Endodermal cell (in vitro differentiated cells): ENCODE measurements around the gene PRR13. TPM values are rescaled to one million over a fixed set of nuclear protein-coding genes. Genes with fewer than 3 reads are reported as not detected.
A peak's percentile ranks its signal among the peaks of the same experiment; 100 is the strongest.

Experiments used
- DNase-seq: peaks from one replicate; pipeline ENCODE4 v3.0.0-alpha.2; 2017
- H3K27ac ChIP-seq: 2 replicates; pipeline ENCODE4 v1.5.1; 2013; ENCODE audit warnings: mild to moderate bottlenecking, low read depth, low read length, moderate library complexity
- H3K27me3 ChIP-seq: 2 replicates; pipeline ENCODE4 v1.6.1; 2013; ENCODE audit warnings: mild to moderate bottlenecking, low read length, moderate library complexity; ENCODE audit not compliant: insufficient read depth, control insufficient read depth, poor library complexity, severe bottlenecking
- H3K36me3 ChIP-seq: 2 replicates; pipeline ENCODE4 v1.7.0; 2013; ENCODE audit warnings: mild to moderate bottlenecking, low read length, moderate library complexity; ENCODE audit not compliant: control insufficient read depth, insufficient read depth
- H3K4me1 ChIP-seq: one replicate; pipeline ENCODE4 v1.7.0; 2013; ENCODE audit warnings: low read length; ENCODE audit not compliant: control insufficient read depth, insufficient read depth
- H3K4me3 ChIP-seq: 2 replicates; pipeline ENCODE4 v1.5.1; 2013; ENCODE audit warnings: mild to moderate bottlenecking, low read length, moderate library complexity
- H3K9ac ChIP-seq: 2 replicates; pipeline ENCODE4 v1.6.1; 2013; ENCODE audit warnings: mild to moderate bottlenecking, low read length, moderate library complexity; ENCODE audit not compliant: poor library complexity, severe bottlenecking; ENCODE audit errors: extremely low read depth
- H3K9me3 ChIP-seq: 2 replicates; pipeline ENCODE4 v1.6.1; 2013; ENCODE audit warnings: mild to moderate bottlenecking, low read length, moderate library complexity; ENCODE audit not compliant: control insufficient read depth
- H3K27ac Mint-ChIP-seq: 2 replicates; pipeline ENCODE4 v1.8.0; 2020; ENCODE audit warnings: mixed read lengths
- H3K27me3 Mint-ChIP-seq: 2 replicates; pipeline ENCODE4 v1.8.0; 2021; ENCODE audit warnings: mild to moderate bottlenecking, mixed read lengths; ENCODE audit not compliant: insufficient read depth
- H3K36me3 Mint-ChIP-seq: 2 replicates; pipeline ENCODE4 v1.8.0; 2020; ENCODE audit warnings: low read depth, mixed read lengths
- H3K4me1 Mint-ChIP-seq: 2 replicates; pipeline ENCODE4 v1.8.0; 2020; ENCODE audit warnings: mixed read lengths
- H3K4me3 Mint-ChIP-seq: 2 replicates; pipeline ENCODE4 v1.8.0; 2020; ENCODE audit warnings: mild to moderate bottlenecking, moderate library complexity, mixed read lengths
- H3K9me3 Mint-ChIP-seq: 2 replicates; pipeline ENCODE4 v1.8.0; 2020; ENCODE audit warnings: mild to moderate bottlenecking, mixed read lengths
- whole genome bisulfite sequencing, 2 experiments: methylation state at CpG; one replicate each; pipeline versions ENCODE4 v1.1.5 to v1.1.7; 2013; ENCODE audit warnings: missing lambda C conversion rate in 2 of 2, mixed read lengths in 1 of 2; ENCODE audit not compliant: insufficient coverage in 1 of 2, insufficient read length in 1 of 2; 5-methylcytosine and 5-hydroxymethylcytosine counted together
- total RNA-seq, 2 donors: library from RNA; stranded (reverse); fragmentation: NEBNext Ultra II Directional in 1 of 2; extraction: Animal tissue kit (Norgen Biotek cat#: 25700) in 1 of 2; gene quantifications; 2 replicates in 1 of 2; 3 replicates in 1 of 2; pipeline ENCODE4 v1.2.1, GENCODE V29; 2021
- TF ChIP-seq, protein P1 (sequence below): fragments of 200-600 bp; sonication (generic); conservative IDR thresholded peaks from 2 replicates; pipeline ENCODE4 v1.5.0; 2021; ENCODE audit warnings: antibody characterized with exemption, mild to moderate bottlenecking

PRR13 gene
- total RNA-seq, 2 donors from 2014 or later, result 184 to 209 TPM

DNA sequence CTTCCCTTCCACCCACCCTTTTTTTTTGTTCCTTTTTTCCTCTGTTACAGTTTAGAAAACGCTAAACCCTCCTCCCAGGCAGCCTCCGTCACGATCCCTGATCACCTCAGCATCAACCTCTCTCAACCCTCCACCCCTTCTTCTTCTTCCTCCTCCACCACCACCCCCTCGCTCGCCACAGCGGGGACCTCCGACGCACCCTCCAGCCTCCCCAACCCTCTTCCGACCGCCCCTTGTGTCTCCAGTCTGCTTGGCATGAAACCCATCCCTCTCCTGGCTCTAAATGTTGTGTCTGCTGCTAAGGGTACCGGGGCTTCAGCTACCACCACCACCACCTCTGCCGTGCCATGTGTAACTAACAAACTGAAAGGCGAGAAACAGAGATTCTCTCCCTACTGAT is 33.3 kb downstream of the PRR13 start:
- no peaks in the 10 kb centered on the region for H3K9me3 Mint-ChIP-seq
- H3K27me3 ChIP-seq, result no peaks in the 10 kb centered on the region
- peaks cover 35% of the 10 kb centered on the region for H3K4me1 ChIP-seq
- H3K4me3 Mint-ChIP-seq, result no peak overlapping the region
- peak; percentile 52 for DNase-seq
- no peaks in the 10 kb centered on the region for H3K9me3 ChIP-seq
- H3K36me3 Mint-ChIP-seq, result peaks cover 87% of the 10 kb centered on the region
- H3K4me3 ChIP-seq, result no peak overlapping the region
- H3K27me3 Mint-ChIP-seq, result no peaks in the 10 kb centered on the region
- TF ChIP-seq, protein P1, sequence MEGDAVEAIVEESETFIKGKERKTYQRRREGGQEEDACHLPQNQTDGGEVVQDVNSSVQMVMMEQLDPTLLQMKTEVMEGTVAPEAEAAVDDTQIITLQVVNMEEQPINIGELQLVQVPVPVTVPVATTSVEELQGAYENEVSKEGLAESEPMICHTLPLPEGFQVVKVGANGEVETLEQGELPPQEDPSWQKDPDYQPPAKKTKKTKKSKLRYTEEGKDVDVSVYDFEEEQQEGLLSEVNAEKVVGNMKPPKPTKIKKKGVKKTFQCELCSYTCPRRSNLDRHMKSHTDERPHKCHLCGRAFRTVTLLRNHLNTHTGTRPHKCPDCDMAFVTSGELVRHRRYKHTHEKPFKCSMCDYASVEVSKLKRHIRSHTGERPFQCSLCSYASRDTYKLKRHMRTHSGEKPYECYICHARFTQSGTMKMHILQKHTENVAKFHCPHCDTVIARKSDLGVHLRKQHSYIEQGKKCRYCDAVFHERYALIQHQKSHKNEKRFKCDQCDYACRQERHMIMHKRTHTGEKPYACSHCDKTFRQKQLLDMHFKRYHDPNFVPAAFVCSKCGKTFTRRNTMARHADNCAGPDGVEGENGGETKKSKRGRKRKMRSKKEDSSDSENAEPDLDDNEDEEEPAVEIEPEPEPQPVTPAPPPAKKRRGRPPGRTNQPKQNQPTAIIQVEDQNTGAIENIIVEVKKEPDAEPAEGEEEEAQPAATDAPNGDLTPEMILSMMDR, result no peak
- H3K9ac ChIP-seq, result no peak overlapping the region
- WGBS, 2 experiments, result 94 to 98% methylated on average over 6 to 13 of the region's 13 CpGs
- peaks cover 97% of the 10 kb centered on the region for H3K36me3 ChIP-seq
- H3K4me1 Mint-ChIP-seq, result peaks cover 57% of the 10 kb centered on the region
- peak overlapping the region; percentile 86 for H3K27ac Mint-ChIP-seq
- H3K27ac ChIP-seq, result no peak overlapping the region

DNA sequence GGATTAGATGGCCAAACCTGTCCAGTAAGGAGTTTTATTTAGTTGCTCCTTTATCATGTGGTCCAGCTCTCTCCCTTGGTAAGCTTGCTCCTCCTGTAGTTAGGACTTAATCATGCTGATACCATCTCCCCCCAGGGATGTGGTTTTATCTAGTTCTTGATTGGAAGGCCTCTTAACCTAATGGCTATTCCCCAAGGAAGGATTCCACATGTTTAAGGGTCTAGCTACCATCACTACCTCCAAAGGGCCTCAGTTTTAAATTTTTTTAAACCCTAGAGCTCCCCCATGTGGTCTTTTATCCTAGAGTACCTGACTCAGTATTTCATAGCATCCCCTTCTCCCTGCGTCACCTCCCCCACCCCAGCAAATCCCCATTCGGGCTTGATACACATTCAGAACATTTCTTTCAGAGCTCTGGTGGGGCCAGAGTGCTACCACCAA is 35.3 kb downstream of the PRR13 start:
- DNase-seq, result peak; percentile 70
- no peak overlapping the region for H3K27ac ChIP-seq
- no peaks in the 10 kb centered on the region for H3K9me3 Mint-ChIP-seq
- no peak overlapping the region for H3K4me3 ChIP-seq
- H3K36me3 Mint-ChIP-seq, result peaks cover 84% of the 10 kb centered on the region
- no peaks in the 10 kb centered on the region for H3K27me3 ChIP-seq
- H3K27ac Mint-ChIP-seq, result peak overlapping the region; percentile 87
- no peak overlapping the region for H3K4me3 Mint-ChIP-seq
- H3K36me3 ChIP-seq, result peaks cover 96% of the 10 kb centered on the region
- peaks cover 38% of the 10 kb centered on the region for H3K4me1 ChIP-seq
- no peak overlapping the region for H3K9ac ChIP-seq
- H3K4me1 Mint-ChIP-seq, result peaks cover 60% of the 10 kb centered on the region
- TF ChIP-seq, protein P1, result peak; percentile 69
- WGBS, 2 experiments, result 80 to 85% methylated on average over 2 of the region's 2 CpGs
- H3K27me3 Mint-ChIP-seq, result no peaks in the 10 kb centered on the region
- no peaks in the 10 kb centered on the region for H3K9me3 ChIP-seq

DNA sequence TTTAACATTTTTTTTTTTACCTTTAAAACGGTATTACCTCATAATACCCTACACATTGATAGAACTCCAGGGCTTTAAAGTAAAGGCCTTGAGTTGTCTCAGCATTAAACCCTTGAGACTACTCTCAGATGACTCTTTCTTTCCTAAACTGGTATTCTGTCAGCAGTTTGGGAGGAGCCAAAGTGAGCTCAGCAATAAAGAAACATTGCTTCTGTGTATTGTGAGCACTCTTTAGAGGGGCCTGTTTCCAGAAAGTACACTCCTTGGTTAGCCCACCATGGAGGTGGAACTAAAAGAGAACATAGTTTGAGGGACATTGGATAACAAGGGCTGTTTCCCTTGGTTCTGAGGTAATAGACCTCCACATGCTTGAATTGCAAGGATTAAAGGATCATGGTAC is 37.3 kb downstream of the PRR13 start:
- WGBS, 2 experiments, result 93 to 100% methylated on average over 1 of the region's 1 CpG
- H3K9ac ChIP-seq, result no peak overlapping the region
- Mint-ChIP-seq H3K4me1 (peaks cover 62% of the 10 kb centered on the region), H3K9me3 (no peaks in the 10 kb centered on the region), H3K4me3 (no peak overlapping the region), H3K27ac (peak overlapping the region; percentile 55), H3K27me3 (no peaks in the 10 kb centered on the region), H3K36me3 (peaks cover 80% of the 10 kb centered on the region)
- TF ChIP-seq, protein P1, result no peak
- H3K4me3 ChIP-seq, result no peak overlapping the region
- DNase-seq, result no peak
- peaks cover 45% of the 10 kb centered on the region for H3K4me1 ChIP-seq
- no peak overlapping the region for H3K27ac ChIP-seq
- H3K9me3 ChIP-seq, result no peaks in the 10 kb centered on the region
- H3K36me3 ChIP-seq, result peaks cover 96% of the 10 kb centered on the region
- H3K27me3 ChIP-seq, result no peaks in the 10 kb centered on the region
